K562 (cell line): ENCODE data around the gene EVI5. TPM values are rescaled to one million over a fixed set of nuclear protein-coding genes. Genes with fewer than 3 reads are reported as not detected.

ENCODE experiments used
- CREB1 ChIP-seq, 2 experiments: sonication (generic) in 1 of 2; formaldehyde crosslinking in 1 of 2; IDR thresholded peaks; 2 replicates each; pipeline versions ENCODE4 v1.6.1 to v1.8.0; 2012 to 2022; ENCODE audit warnings: inconsistent platforms in 1 of 2, mild to moderate bottlenecking in 1 of 2, missing genetic modification reagents in 1 of 2, moderate library complexity in 1 of 2
- FOXK1 ChIP-seq: sonication (generic); formaldehyde crosslinking; IDR thresholded peaks from 2 replicates; pipeline ENCODE4 v1.8.0; 2022; ENCODE audit warnings: missing genetic modification reagents, mild to moderate bottlenecking, borderline replicate concordance
- GABPB2 ChIP-seq: fragments of 250-450 bp; sonication (Bioruptor Pico); conservative IDR thresholded peaks from 2 replicates; pipeline ENCODE4 v1.5.1; 2021; ENCODE audit warnings: mild to moderate bottlenecking
- HDAC3 ChIP-seq: fragments of 450-650 bp; IDR thresholded peaks from 2 replicates; pipeline ENCODE4 v1.6.1; 2018; ENCODE audit warnings: borderline replicate concordance, mild to moderate bottlenecking, moderate library complexity; ENCODE audit not compliant: partially characterized antibody
- HNRNPL ChIP-seq: fragments of 200-400 bp; formaldehyde crosslinking; IDR thresholded peaks from 2 replicates; pipeline ENCODE4 v1.6.1; 2017; ENCODE audit warnings: low read depth, mild to moderate bottlenecking, low read length
- MCM7 ChIP-seq, 2 experiments: fragments of 450-650 bp; IDR thresholded peaks; 2 replicates each; pipeline ENCODE4 v1.6.1; 2016 to 2018
- MTA1 ChIP-seq: fragments of 450-650 bp; IDR thresholded peaks from 2 replicates; pipeline ENCODE4 v1.6.1; 2017; ENCODE audit warnings: borderline replicate concordance
- MTA2 ChIP-seq: fragments of 450-650 bp; IDR thresholded peaks from 2 replicates; pipeline ENCODE4 v1.6.1; 2016; ENCODE audit warnings: low read depth
- NUFIP1 ChIP-seq: fragments of 450-650 bp; IDR thresholded peaks from 2 replicates; pipeline ENCODE4 v1.6.1; 2018; ENCODE audit not compliant: partially characterized antibody
- PHF21A ChIP-seq: fragments of 450-650 bp; IDR thresholded peaks from 2 replicates; pipeline ENCODE4 v1.6.1; 2017; ENCODE audit warnings: low read depth, borderline replicate concordance
- ZNF165 ChIP-seq: fragments of 250-450 bp; sonication (Bioruptor Pico); IDR thresholded peaks from 2 replicates; pipeline ENCODE4 v1.4.0; 2020; ENCODE audit warnings: borderline replicate concordance
- ZNF274 ChIP-seq: IDR thresholded peaks from 2 replicates; pipeline ENCODE4 v1.6.1; 2011; ENCODE audit warnings: low read depth, mild to moderate bottlenecking, low read length, moderate library complexity, borderline replicate concordance
- polyA plus RNA-seq, 8 experiments: library from polyadenylated mRNA; depleted of rRNA in 4 of 8; stranded (reverse) in 5 of 8; unstranded in 3 of 8; fragments of >200 nt; fragmentation: Nextera tagmentation in 2 of 8; fragmentation: Illumina TruSeq in 1 of 8; extraction: Ambion mirVana in 2 of 8; extraction: Trizol in 1 of 8; gene quantifications; 2 replicates each; pipeline versions ENCODE4 v1.2.1 to v1.2.3, GENCODE V29; 2011 to 2014; ENCODE audit warnings: inconsistent platforms in 1 of 8, missing spikeins in 1 of 8
- total RNA-seq, 7 experiments: library from RNA; depleted of rRNA in 6 of 7; stranded (reverse); fragments of >200 nt in 6 of 7; fragmentation: Illumina TruSeq in 2 of 7; extraction: Trizol in 2 of 7; gene quantifications; 2 replicates each; pipeline versions ENCODE4 v1.2.1 to v1.2.3, GENCODE V29; 2011 to 2021; ENCODE audit warnings: low replicate concordance in 1 of 7
- TF ChIP-seq, protein P1 (sequence below): fragments of 250-450 bp; sonication (Bioruptor Pico); IDR thresholded peaks from 2 replicates; pipeline ENCODE4 v1.8.0; 2021; ENCODE audit warnings: moderate library complexity, mild to moderate bottlenecking, inconsistent platforms
- TF ChIP-seq, protein P2 (sequence below): sonication (generic); formaldehyde crosslinking; IDR thresholded peaks from 2 replicates; pipeline ENCODE4 v1.8.1; 2022; ENCODE audit warnings: missing genetic modification reagents
- TF ChIP-seq, protein P3 (sequence below): fragments of 250-450 bp; sonication (Bioruptor Pico); IDR thresholded peaks from 2 replicates; pipeline ENCODE4 v1.5.0; 2021
- TF ChIP-seq, protein P4 (sequence below): fragments of 250-450 bp; sonication (Bioruptor Pico); IDR thresholded peaks from 2 replicates; pipeline ENCODE4 v1.5.0; 2022; ENCODE audit warnings: mild to moderate bottlenecking
- TF ChIP-seq, protein P5 (sequence below): fragments of 250-450 bp; sonication (Bioruptor Pico); IDR thresholded peaks from 2 replicates; pipeline ENCODE4 v1.5.0; 2021; ENCODE audit warnings: mild to moderate bottlenecking, moderate library complexity

The EVI5 gene
- total and polyA plus RNA-seq, 9 of the 15 experiments (the other 6 are each of a cell fraction or from before 2014, with no cell fraction given), result 1.7 to 50.1 (median 13.7) TPM

DNA sequence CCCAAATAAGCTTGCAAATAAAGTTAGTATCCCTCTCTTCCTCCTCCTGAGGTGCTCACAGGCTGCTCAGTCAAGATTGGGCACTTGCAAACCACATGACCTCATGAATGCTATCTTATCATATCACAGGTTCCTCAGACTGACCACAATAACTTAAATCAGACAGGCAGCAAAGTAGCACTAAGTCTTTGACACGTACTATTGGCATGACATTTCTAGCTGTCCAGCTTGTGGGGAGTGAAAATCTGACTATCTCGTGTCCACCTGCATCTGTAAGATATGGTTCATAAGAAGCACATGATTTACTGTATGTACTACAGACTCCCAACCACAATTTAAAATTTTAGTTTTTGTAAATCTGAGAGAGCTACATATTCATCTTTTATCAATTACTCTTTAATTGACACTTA, 240.1 kb downstream of the EVI5 start (continued):
- TF ChIP-seq, protein P1, sequence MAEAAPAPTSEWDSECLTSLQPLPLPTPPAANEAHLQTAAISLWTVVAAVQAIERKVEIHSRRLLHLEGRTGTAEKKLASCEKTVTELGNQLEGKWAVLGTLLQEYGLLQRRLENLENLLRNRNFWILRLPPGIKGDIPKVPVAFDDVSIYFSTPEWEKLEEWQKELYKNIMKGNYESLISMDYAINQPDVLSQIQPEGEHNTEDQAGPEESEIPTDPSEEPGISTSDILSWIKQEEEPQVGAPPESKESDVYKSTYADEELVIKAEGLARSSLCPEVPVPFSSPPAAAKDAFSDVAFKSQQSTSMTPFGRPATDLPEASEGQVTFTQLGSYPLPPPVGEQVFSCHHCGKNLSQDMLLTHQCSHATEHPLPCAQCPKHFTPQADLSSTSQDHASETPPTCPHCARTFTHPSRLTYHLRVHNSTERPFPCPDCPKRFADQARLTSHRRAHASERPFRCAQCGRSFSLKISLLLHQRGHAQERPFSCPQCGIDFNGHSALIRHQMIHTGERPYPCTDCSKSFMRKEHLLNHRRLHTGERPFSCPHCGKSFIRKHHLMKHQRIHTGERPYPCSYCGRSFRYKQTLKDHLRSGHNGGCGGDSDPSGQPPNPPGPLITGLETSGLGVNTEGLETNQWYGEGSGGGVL (CRISPR knock-in tag), result no peak
- TF ChIP-seq, protein P2, sequence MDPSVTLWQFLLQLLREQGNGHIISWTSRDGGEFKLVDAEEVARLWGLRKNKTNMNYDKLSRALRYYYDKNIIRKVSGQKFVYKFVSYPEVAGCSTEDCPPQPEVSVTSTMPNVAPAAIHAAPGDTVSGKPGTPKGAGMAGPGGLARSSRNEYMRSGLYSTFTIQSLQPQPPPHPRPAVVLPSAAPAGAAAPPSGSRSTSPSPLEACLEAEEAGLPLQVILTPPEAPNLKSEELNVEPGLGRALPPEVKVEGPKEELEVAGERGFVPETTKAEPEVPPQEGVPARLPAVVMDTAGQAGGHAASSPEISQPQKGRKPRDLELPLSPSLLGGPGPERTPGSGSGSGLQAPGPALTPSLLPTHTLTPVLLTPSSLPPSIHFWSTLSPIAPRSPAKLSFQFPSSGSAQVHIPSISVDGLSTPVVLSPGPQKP (CRISPR knock-in tag), result no peak
- TF ChIP-seq PHF21A, result no peak
- no peak for TF ChIP-seq HNRNPL
- TF ChIP-seq, protein P3, sequence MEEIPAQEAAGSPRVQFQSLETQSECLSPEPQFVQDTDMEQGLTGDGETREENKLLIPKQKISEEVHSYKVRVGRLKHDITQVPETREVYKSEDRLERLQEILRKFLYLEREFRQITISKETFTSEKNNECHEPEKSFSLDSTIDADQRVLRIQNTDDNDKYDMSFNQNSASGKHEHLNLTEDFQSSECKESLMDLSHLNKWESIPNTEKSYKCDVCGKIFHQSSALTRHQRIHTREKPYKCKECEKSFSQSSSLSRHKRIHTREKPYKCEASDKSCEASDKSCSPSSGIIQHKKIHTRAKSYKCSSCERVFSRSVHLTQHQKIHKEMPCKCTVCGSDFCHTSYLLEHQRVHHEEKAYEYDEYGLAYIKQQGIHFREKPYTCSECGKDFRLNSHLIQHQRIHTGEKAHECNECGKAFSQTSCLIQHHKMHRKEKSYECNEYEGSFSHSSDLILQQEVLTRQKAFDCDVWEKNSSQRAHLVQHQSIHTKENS (CRISPR knock-in tag), result no peak
- TF ChIP-seq MTA2, result peak; percentile 99
- no peak for TF ChIP-seq NUFIP1
- TF ChIP-seq MTA1, result peak; percentile 92
- peak; percentile 86 for TF ChIP-seq CREB1 (IDR thresholded peaks at IDR 0.05)
- TF ChIP-seq CREB1 (CRISPR knock-in tag; IDR thresholded peaks at IDR 0.05), result no peak; the same call in 1 of the 2 replicates
- TF ChIP-seq, protein P4, sequence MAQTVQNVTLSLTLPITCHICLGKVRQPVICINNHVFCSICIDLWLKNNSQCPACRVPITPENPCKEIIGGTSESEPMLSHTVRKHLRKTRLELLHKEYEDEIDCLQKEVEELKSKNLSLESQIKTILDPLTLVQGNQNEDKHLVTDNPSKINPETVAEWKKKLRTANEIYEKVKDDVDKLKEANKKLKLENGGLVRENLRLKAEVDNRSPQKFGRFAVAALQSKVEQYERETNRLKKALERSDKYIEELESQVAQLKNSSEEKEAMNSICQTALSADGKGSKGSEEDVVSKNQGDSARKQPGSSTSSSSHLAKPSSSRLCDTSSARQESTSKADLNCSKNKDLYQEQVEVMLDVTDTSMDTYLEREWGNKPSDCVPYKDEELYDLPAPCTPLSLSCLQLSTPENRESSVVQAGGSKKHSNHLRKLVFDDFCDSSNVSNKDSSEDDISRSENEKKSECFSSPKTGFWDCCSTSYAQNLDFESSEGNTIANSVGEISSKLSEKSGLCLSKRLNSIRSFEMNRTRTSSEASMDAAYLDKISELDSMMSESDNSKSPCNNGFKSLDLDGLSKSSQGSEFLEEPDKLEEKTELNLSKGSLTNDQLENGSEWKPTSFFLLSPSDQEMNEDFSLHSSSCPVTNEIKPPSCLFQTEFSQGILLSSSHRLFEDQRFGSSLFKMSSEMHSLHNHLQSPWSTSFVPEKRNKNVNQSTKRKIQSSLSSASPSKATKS (CRISPR knock-in tag), result peak; percentile 74; the same call in 1 of the 2 replicates
- no peak for TF ChIP-seq FOXK1 (CRISPR knock-in tag)
- peak; percentile 98 for TF ChIP-seq HDAC3
- no peak for TF ChIP-seq MCM7 (IDR thresholded peaks at IDR 0.05)
- TF ChIP-seq ZNF274, result peak; percentile 82
- TF ChIP-seq GABPB2 (CRISPR knock-in tag), result no peak
- no peak for TF ChIP-seq ZNF165 (CRISPR knock-in tag)
- TF ChIP-seq, protein P5, sequence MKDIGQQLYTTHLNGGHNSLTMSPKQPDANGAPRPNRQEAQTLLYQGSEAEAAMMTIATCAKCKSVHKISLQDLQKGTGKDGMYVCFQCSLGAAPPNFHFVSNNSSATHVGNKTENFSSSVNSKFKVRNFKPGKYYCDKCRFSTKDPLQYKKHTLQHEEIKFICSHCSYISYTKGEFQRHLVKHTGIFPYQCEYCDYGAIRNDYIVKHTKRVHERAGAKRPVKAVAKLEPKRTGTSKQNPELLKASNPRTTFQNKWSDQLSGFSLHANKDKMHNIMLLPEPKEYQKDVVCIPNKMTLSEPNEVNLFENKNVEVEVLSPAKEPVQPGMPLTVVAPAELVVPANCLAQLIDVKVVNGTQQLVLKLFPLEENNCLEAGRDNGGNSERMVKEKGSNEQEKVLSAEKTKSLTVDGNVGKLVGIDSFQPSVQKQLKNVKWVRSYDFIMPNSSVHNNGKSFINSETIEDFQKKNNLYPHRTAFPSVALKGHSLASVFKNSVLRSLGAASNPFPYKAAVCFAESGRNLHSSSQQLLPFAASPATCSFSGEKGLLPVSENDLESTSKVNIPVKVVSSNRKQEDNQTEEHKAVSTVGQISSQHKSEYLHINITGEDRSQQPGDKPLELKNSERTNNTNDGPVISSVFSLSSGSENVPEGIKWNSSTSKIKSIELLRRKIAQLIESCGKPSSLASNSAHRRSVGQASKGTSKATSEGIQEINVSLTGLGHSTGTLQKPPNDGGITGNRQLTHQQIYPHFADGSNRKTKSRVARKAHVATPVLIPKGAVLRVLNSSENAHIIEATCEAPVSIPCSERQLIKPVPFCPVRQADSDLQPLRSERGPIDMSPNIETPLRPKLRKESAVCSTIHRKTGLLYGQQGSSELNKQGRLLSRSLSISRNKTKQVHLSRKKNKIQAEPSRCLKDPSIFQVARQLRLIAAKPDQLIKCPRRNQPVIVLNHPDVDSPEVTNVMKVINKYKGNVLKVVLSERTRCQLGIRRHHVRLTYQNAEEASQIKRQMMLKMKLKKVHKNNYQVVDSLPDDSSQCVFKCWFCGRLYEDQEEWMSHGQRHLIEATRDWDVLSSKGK, result no peak
